ENCODE measurements around the gene MFSD11.
"Not testable (repeated sequence)": the region's sequence is repeated elsewhere in the genome, so short reads cannot be mapped to it uniquely, and the experiment has no call there.

Gene MFSD11

GRCh38 chr17:76737676-76738467 lies at the start of gene MFSD11:
Gene MFSD11 (plus strand): TSS chr17:76738119. CDS start chr17:76738353, 234 bp downstream.
- peak; percentile 38 to 99 (median 92) for DNase-seq

GRCh38 chr17:76688165-76688622 lies 49.7 kb upstream of the MFSD11 start:
- peak in 3 of 56 donors; percentile 18 to 50 (median 34) for DNase-seq

- DNase-seq = peak in 10 of 56 donors; percentile 15 to 63 (median 52)
Measured at GRCh38 chr17:76689859-76690258, 48.1 kb upstream of the MFSD11 start.

GRCh38 chr17:76690596-76691280 lies 47.2 kb upstream of the MFSD11 start:
- no peak for DNase-seq

DNA sequence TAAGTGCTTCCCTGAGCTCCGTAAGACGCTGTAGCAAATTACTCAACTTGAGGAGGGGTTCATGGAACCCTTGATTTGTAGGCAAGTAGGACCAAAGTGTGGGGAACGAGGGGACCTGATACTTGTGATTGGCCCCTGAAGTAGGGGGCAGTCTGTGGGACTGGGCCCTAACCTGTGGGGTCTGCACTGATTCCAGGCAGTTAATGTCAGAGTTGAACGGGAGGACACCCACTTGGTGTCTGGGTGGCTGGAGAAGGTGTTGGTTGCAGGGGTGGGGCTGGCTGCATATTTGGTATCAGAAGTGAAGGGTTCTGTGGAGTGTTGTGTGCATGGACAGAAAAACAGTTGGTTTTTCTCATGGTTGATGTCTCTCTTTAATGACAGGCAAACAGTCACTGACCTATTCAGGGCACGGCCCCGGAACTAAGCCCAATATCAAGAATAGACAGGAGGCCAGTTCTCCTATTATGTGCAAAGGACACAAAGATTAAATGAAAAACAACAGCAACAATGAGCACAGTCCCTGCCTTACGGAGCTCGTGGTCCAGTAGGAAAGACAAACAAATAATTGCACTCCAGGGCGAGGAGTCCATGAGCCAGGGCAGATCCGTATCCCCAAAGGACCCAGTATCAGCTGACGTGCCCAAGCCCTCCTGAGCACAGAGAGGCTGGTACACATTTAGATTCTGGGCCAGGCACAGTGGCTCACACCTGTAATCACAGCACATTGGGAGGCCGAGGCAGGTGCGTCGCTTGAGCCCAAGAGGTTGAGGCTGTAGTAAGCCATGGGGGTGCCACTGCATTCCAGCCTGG lies 46.3 kb upstream of the MFSD11 start:
- no peak for DNase-seq

GRCh38 chr17:76695059-76695831 lies 42.7 kb upstream of the MFSD11 start:
- peak in 2 of 56 donors; percentile 31 to 34 for DNase-seq

DNA sequence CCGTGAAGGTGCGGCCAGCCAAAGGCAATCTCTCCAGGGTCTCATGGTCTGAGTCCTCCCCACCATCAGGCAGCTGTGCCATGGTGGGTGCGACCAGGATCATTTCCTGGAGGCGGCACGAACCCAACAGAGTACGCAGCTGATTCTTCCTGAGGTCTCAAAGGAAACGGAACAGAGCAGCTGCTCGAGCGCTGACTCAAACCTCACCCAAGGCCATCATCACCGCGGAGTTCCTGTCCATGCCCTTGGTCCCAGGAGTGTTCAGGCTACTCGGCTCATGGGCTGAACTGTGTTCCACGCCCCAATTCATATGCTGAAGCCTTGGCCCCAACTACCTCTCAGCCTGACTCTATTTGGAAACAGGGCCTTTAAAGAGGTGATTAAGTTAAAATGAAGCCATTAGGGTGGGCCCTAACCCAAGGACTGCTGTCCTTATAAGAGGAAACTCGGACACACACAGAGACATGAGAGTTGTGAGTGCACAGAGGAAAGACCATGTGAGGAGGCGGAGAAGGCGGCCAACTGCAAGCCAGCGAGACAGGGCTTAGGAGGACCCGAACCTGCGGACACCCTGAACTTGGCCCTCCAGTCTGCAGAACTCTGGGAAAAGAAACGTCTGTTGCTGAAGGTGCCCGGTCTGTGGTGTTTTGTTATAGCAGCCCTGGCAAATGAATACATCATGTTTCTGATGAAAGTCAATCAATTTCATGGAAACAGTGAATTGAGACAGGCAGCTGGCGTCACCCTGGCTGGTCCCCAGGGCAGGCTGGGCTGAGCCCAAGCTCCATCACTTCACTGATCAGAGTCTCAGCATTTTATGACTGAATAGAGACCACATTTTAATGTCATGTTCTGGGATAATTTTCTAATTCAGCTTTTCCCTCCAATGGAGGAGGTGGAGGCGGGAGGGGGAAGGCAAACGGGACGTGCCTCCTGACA lies 40.9 kb upstream of the MFSD11 start:
- DNase-seq = no peak

DNA sequence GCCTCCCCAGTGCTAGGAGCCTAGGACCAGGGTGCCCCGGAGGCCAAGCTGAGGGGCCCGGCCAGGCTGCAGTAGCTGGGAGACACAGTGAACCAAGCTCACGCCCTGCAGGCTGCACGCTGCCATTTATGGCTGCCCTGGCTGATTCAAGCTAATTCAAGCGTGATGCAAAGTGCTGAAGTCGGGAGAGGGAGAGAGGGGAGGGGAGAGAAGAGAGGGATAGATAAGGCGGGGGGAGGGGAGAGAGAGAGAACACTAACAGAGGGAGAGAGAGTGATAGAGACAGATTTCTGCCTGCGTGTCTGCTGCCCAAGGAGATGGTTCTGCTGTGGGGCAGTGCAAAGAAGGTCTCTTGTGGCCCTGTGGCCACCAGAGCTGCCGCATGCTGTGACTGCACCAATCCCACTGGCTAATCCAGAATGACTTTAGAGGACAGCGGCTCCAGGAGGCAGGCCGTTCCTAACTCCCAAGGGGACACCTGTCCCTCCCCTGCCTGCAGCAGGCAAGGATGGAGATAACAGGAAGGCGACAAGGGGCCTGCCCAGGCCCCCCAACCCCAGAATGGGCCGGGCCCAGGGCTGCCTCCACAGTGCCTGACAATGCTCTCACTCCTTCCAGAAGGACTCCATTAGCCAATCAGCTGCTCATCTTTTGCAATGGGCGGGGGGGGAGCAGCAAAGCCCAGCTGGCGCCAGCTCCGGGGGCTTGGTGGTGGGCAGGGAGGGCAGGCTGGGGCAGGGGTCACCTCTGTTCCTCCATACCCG lies 40.0 kb upstream of the MFSD11 start:
- DNase-seq = peak in 7 of 56 donors; percentile 12 to 41 (median 19)

- DNase-seq = not testable (repeated sequence)
Measured at GRCh38 chr17:76698466-76698977, 39.4 kb upstream of the MFSD11 start.

GRCh38 chr17:76700270-76700616 lies 37.7 kb upstream of the MFSD11 start:
- no peak for DNase-seq

GRCh38 chr17:76700617-76701470 lies 37.1 kb upstream of the MFSD11 start:
- DNase-seq = no peak

DNA sequence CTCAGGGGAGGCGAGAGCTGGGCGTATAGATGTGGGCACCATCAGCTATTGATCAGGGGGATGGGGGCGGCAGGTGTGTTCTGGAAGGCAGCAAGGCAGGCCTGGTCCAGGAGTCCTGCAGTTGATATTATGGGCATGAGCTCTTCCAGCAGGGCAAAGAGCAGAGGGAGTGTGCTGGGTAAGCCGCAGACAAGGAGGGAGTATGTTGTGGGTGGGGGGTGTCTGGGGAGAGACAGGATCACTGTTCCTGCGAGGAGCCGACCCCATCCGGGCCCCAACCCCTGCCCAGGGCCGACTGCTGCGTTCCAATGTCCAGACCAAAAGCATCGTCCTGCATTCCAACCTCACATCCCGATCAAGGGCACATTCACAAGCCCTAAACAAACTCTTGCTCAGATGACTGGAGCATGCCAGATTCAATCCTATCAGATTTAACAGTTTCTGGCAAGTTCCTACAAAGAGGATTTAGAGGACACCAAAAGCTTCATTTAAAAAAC lies 36.4 kb upstream of the MFSD11 start:
- DNase-seq = no peak

DNA sequence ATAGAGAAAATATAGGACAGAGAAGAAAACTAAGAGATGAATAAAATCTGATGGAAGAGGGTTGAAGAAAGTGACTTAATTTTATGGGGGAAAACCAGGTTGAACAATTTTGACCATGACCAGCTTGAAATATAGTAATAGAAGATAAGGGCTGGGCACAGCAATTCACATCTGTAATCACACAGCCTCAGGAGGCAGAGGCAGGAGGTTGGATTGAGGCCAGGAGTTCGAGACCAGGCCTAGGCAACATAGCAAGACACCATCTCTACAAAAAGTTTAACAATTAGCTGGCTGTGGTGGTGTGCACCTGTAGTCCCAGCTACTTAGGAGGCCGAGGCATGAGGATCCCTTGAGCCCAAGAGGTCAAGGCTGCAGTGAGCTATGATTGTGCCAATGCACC lies 35.8 kb upstream of the MFSD11 start:
- DNase-seq = no peak

DNA sequence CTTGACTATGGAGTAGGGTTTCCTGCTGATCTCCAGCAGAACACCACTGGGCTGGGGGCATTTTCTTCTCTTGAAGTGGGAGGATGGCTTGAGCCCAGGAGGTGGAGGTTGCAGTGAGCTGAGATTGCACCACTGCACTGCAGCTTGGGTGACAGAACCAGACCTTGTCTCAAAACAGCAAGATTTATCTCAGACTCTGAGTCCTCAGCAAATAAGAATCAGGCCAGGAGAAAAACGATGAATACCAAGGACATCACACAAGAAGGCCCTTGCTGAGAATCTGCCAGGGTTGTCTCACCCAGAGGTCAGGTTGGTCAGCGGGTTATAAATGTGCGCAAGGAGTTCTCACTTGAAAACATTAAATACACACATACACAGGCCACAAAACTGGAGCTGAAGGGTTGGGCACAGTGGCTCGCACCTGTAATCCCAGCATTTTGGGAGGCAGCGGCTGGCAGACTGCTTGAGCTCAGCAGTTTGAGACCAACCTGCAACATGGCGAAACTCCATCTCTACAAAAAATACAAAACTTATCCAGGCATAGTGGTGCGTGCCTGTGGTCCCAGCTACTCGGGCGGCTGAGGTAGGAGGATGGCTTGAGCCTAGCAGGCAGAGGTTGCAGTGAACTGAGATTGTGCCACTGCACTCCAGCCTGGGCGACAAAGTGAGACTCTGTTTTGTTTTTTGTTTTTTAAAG lies 34.8 kb upstream of the MFSD11 start:
- DNase-seq = no peak

GRCh38 chr17:76704805-76705204 lies 33.1 kb upstream of the MFSD11 start:
- DNase-seq = no peak

GRCh38 chr17:76706817-76707216 lies 31.1 kb upstream of the MFSD11 start:
- DNase-seq = no peak

All from nucleus accumbens (tissue), 56 donors.